ENCODE measurements around the gene CDKN1B. TPM values are rescaled to one million over a fixed set of nuclear protein-coding genes. Genes with fewer than 3 reads are reported as not detected.

The CDKN1B gene
- total and polyA plus RNA-seq, 2 of the 13 experiments (the other 11 are each of a cell fraction or from before 2014, with no cell fraction given) = 20.1 to 37.2 TPM

GRCh38 chr12:12734561-12735071, 17.4 kb downstream of the CDKN1B start:
- Histone ChIP-seq H2AFZ (ENCODE audit: low read length) (peak overlapping the region; percentile 87), H3K27ac (ENCODE audit: extremely low read length, insufficient read depth, low read length) (peak overlapping the region; percentile 36), H3K27me3 (ENCODE audit: control insufficient read depth in 1 of 2, insufficient read depth in 2 of 2, low read length in 2 of 2) (no peaks in the 10 kb centered on the region), H3K4me3 (replicated peaks in 1 of 3; ENCODE audit: insufficient read depth in 1 of 3, low read depth in 2 of 3, low read length in 3 of 3) (peak overlapping the region; percentile 36 to 53 (median 46); a peak in 5 of 6 replicates), H3K4me2 (ENCODE audit: low read depth, low read length) (peak overlapping the region; percentile 80), H3K79me2 (ENCODE audit: insufficient read depth, low read length) (no peaks in the 10 kb centered on the region), H3K9ac (ENCODE audit: insufficient read depth, low read depth, low read length) (peak overlapping the region; percentile 55), H3K36me3 (replicated peaks in 1 of 2; ENCODE audit: control insufficient read depth in 1 of 2, insufficient read depth in 2 of 2, low read length in 2 of 2) (no peaks in the 10 kb centered on the region), H4K20me1 (ENCODE audit: insufficient read depth, low read length) (no peaks in the 10 kb centered on the region), H3K4me1 (ENCODE audit: insufficient read depth, low read length) (peaks cover 33% of the 10 kb centered on the region), H3K9me3 (ENCODE audit: low read length) (no peaks in the 10 kb centered on the region)
- ATAC-seq (peak; percentile 87), DNase-seq (ENCODE audit: low spot score) (no peak), FAIRE-seq (peak; percentile 85)
- intact Hi-C loops (cut with micrococcal nuclease; ENCODE audit: unreplicated experiment) = no loop called here
- ChIA-PET POLR2A (interaction anchor here (0.9 to 3.9 kb wide), 6 partner anchors 9 to 53 kb away, joined by 3 to 31 read pairs (median 8); no protein-coding TSS in a partner anchor), CTCF (ENCODE audit: low intra/inter-chr PET ratio, low total read pairs) (no interaction called here)
- BruUV-seq (replicated peaks) = no TSS peak
- in situ Hi-C loops (cut with HindIII; ENCODE audit: extremely low pct_ligation_motif_present, low pct_unique_long_range_greater_than_20kb) = no loop called here
- WGBS (ENCODE audit: low lambda C conversion rate) = 7% methylated on average over 8 of the region's 8 CpGs
- TF ChIP-seq AGO2 (optimal IDR thresholded peaks at IDR 0.05; ENCODE audit: low read depth, low read length) (no peak), ZNF605 (CRISPR knock-in tag; IDR thresholded peaks at IDR 0.05) (no peak), ARID4A (CRISPR knock-in tag; IDR thresholded peaks at IDR 0.05; ENCODE audit: borderline replicate concordance) (peak; percentile 27; the same call in 1 of the 2 replicates), EED (CRISPR knock-in tag; IDR thresholded peaks at IDR 0.05) (no peak), ZNF136 (CRISPR knock-in tag; IDR thresholded peaks at IDR 0.05; ENCODE audit: low read depth) (no peak), ONECUT2 (CRISPR knock-in tag; IDR thresholded peaks at IDR 0.05) (no peak), CENPBD1 (CRISPR knock-in tag; IDR thresholded peaks at IDR 0.05; ENCODE audit: borderline replicate concordance, low read depth) (no peak), HOXA3 (CRISPR knock-in tag; IDR thresholded peaks at IDR 0.05) (0 out of 2 replicates have a peak, but pooled peaks have one; percentile 24), TCF12 (IDR thresholded peaks at IDR 0.05) (no peak), TCF12 (CRISPR knock-in tag; IDR thresholded peaks at IDR 0.05) (no peak), SALL1 (CRISPR knock-in tag; IDR thresholded peaks at IDR 0.05) (peak; percentile 17; the same call in 1 of the 2 replicates), PRDM10 (CRISPR knock-in tag; IDR thresholded peaks at IDR 0.05; ENCODE audit: low read depth) (no peak), ZFY (CRISPR knock-in tag; IDR thresholded peaks at IDR 0.05) (0 out of 2 replicates have a peak, but pooled peaks have one; percentile 27), POGK (CRISPR knock-in tag; conservative IDR thresholded peaks at IDR 0.05) (0 out of 2 replicates have a peak, but pooled peaks have one; percentile 45)
